Thyroid gland (tissue), 4 donors: Measurements from ENCODE around the gene CASP8AP2. TPM values are rescaled to one million over a fixed set of nuclear protein-coding genes. Genes with fewer than 3 reads are reported as not detected.
A peak's percentile ranks its signal among the peaks of the same experiment; 100 is the strongest.
"Not testable (repeated sequence)": the region's sequence is repeated elsewhere in the genome, so short reads cannot be mapped to it uniquely, and the experiment has no call there.

Source experiments
- DNase-seq, 2 donors: peaks; one replicate each; pipeline ENCODE4 v3.0.0-alpha.2; 2019
- H3K27ac ChIP-seq, 3 donors: fragments of 200-600 bp; sonication (generic); 1 replicate in 2 of 3; 2 replicates in 1 of 3; pipeline ENCODE4 v1.5.1; 2016 to 2019; ENCODE audit warnings: mild to moderate bottlenecking in 1 of 3, moderate library complexity in 1 of 3
- H3K27me3 ChIP-seq: fragments of 200-600 bp; sonication (generic); one replicate; pipeline ENCODE4 v1.5.1; 2019
- H3K36me3 ChIP-seq, 2 donors: fragments of 200-600 bp; sonication (generic); one replicate each; pipeline ENCODE4 v1.5.1; 2016 to 2019
- H3K4me1 ChIP-seq, 2 donors: fragments of 200-600 bp; sonication (generic); one replicate each; pipeline ENCODE4 v1.5.1; 2017 to 2019
- H3K4me3 ChIP-seq, 3 donors: fragments of 200-600 bp; sonication (generic); replicated peaks in 1 of 3; 1 replicate in 2 of 3; 2 replicates in 1 of 3; pipeline ENCODE4 v1.5.1; 2016; ENCODE audit warnings: mild to moderate bottlenecking in 1 of 3
- H3K9me3 ChIP-seq: fragments of 200-600 bp; sonication (generic); one replicate; pipeline ENCODE4 v1.5.1; 2017
- POLR2A ChIP-seq, 2 donors: fragments of 450-650 bp; IDR thresholded peaks; one replicate each; pipeline ENCODE4 v1.6.1; 2017; ENCODE audit warnings: antibody characterized with exemption in 2 of 2, mild to moderate bottlenecking in 2 of 2, moderate library complexity in 1 of 2
- whole genome bisulfite sequencing, 2 donors: methylation state at CpG; one replicate each; pipeline ENCODE4 v1.1.5; 2017; 5-methylcytosine and 5-hydroxymethylcytosine counted together
- intact Hi-C: fragments of 100-400 bp; cut with DNase I; formaldehyde crosslinking; loops from one replicate; pipeline ENCODE4 v1.15.1; 2023
- total RNA-seq, 4 donors: library from RNA; depleted of rRNA; stranded (reverse); fragments of >200 nt; gene quantifications; one replicate each; pipeline ENCODE4 v1.2.3, GENCODE V29; 2016
- TF ChIP-seq, protein P1 (sequence below), 6 experiments: fragments of 200-600 bp in 3 of 6; fragments of 450-650 bp in 3 of 6; sonication (generic) in 3 of 6; IDR thresholded peaks; one replicate each; pipeline ENCODE4 v1.5.1; 2016 to 2019; ENCODE audit warnings: antibody characterized with exemption in 6 of 6, mild to moderate bottlenecking in 2 of 6, inconsistent platforms in 1 of 6, moderate library complexity in 1 of 6

CASP8AP2 gene
- total RNA-seq, 4 donors from 2014 or later, result 16.4 to 22.6 (median 18.0) TPM

DNA sequence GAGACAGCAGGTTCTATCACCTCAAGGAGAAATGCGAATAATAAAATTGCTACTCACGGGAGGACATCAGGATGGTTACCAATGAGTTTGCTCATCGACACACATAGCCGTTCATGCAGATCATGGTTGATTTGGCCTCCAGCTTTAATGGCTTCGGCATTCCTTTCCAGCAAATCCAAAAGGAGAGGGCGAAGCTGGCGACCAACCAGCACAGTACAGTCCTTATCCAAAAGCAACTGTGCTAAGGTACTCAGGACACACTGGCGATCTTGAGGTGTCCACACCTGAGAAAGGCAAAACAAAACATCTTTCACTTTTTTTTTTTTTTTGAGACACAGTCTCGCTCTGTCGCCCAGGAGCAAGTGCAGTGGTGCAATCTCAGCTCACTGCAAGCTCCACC is 26.4 kb upstream of the CASP8AP2 start:
- H3K9me3 ChIP-seq, result no peaks in the 10 kb centered on the region
- 63 to 68% methylated on average over 10 of the region's 10 CpGs for WGBS, 2 donors

DNA sequence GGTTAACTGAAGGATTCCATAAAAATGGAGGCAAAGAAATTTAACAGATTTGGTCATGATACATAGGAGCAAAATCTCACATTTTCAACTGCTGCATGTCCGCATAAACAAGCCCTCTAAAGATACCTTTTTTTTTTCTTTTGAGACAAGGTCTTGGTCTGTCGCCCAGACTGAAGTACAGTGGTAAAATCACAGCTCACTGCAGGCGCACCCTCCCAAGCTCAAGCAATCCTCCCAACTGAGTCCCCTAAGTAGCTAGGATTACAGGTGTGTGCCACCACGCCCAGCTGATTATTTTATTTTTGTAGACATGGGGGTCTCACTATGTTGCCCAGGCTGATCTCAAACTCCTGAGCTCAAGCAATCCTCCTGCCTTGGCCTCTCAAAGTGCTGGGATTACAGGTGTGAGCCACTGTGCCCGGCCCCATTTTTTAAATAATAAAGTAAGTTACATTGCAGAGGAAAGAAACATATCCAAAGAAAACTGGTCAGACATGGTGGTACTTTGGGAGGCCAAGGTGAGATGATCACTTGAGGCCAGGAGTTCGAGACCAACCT is 23.8 kb upstream of the CASP8AP2 start:
- TF ChIP-seq, protein P1, sequence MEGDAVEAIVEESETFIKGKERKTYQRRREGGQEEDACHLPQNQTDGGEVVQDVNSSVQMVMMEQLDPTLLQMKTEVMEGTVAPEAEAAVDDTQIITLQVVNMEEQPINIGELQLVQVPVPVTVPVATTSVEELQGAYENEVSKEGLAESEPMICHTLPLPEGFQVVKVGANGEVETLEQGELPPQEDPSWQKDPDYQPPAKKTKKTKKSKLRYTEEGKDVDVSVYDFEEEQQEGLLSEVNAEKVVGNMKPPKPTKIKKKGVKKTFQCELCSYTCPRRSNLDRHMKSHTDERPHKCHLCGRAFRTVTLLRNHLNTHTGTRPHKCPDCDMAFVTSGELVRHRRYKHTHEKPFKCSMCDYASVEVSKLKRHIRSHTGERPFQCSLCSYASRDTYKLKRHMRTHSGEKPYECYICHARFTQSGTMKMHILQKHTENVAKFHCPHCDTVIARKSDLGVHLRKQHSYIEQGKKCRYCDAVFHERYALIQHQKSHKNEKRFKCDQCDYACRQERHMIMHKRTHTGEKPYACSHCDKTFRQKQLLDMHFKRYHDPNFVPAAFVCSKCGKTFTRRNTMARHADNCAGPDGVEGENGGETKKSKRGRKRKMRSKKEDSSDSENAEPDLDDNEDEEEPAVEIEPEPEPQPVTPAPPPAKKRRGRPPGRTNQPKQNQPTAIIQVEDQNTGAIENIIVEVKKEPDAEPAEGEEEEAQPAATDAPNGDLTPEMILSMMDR (IDR thresholded peaks at IDR 0.05), result no peak
- no peak for TF ChIP-seq POLR2A (IDR thresholded peaks at IDR 0.05)
- no peaks in the 10 kb centered on the region for H3K4me1 ChIP-seq
- WGBS, 2 donors, result 88 to 91% methylated on average over 6 of the region's 6 CpGs
- no peaks in the 10 kb centered on the region for H3K27me3 ChIP-seq
- H3K27ac ChIP-seq, result no peak overlapping the region
- H3K9me3 ChIP-seq, result no peaks in the 10 kb centered on the region
- no peak overlapping the region for H3K4me3 ChIP-seq
- DNase-seq, result no peak
- H3K36me3 ChIP-seq, result peaks cover 0 to 2% of the 10 kb centered on the region in 2 donors
- intact Hi-C loops, result no loop called here

More for the DNA sequence above, 26.4 kb upstream of the CASP8AP2 start:
- Histone ChIP-seq H3K27me3 (no peaks in the 10 kb centered on the region), H3K4me3 (no peak overlapping the region), H3K36me3 (peaks cover 0 to 5% of the 10 kb centered on the region in 2 donors), H3K27ac (no peak overlapping the region), H3K4me1 (no peaks in the 10 kb centered on the region)
- peak; percentile 63 to 87 for DNase-seq
- intact Hi-C loops, result no loop called here
- no peak for TF ChIP-seq POLR2A (IDR thresholded peaks at IDR 0.05)
- TF ChIP-seq, protein P1 (IDR thresholded peaks at IDR 0.05), result no peak

DNA sequence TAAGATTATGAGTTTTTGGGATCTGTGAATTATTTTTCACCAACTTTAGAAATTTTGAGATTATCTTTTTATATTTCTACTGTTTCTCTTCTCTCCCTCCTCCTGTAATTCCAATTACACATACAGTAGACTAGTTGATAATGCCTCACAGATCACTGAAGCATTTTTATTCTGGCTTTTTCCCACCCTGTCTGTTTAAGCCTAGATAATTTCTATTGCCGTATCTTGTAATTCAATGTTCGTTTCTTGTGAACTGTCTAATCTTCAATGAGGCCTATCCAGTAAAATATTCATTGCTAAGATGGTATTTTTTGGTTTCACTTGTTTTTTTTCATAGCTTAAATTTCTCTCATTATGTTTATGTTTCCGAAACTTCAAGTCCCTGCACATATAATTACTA is 22.1 kb upstream of the CASP8AP2 start:
- H3K36me3 ChIP-seq, result no peaks in the 10 kb centered on the region
- TF ChIP-seq, protein P1 (IDR thresholded peaks at IDR 0.05), result no peak
- no peak for TF ChIP-seq POLR2A (IDR thresholded peaks at IDR 0.05)
- no peak for DNase-seq
- no peak overlapping the region for H3K4me3 ChIP-seq
- no peaks in the 10 kb centered on the region for H3K27me3 ChIP-seq
- WGBS, 2 donors, result 95 to 98% methylated on average over 3 of the region's 3 CpGs
- no peaks in the 10 kb centered on the region for H3K9me3 ChIP-seq
- H3K27ac ChIP-seq, result no peak overlapping the region
- H3K4me1 ChIP-seq, result no peaks in the 10 kb centered on the region
- intact Hi-C loops, result no loop called here

DNA sequence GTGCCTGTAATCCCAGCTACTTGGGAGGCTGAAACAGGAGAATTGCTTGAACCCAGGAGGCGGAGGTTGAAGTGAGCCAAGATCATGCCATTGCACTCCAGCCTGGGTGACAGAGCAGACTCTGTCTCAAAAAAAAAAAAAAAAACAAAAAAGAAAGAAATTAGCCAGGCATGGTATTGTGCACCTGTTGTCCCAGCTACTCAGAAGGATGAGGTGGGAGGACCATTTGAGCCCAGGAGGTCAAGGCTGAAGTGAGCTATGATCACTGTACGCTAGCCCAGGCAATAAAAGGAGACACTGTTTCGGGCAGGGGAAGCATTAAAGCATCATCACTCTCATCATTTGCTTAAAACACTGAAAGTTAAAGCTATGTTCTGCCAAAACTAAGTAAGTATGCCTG is 16.3 kb upstream of the CASP8AP2 start:
- WGBS, 2 donors, result 94 to 97% methylated on average over 3 of the region's 3 CpGs
- H3K27ac ChIP-seq, H3K4me3 ChIP-seq, intact Hi-C loops, DNase-seq, H3K9me3 ChIP-seq, H3K36me3 ChIP-seq, H3K27me3 ChIP-seq: not testable (repeated sequence)
- peaks cover 10 to 12% of the 10 kb centered on the region in 2 donors for H3K4me1 ChIP-seq

DNA sequence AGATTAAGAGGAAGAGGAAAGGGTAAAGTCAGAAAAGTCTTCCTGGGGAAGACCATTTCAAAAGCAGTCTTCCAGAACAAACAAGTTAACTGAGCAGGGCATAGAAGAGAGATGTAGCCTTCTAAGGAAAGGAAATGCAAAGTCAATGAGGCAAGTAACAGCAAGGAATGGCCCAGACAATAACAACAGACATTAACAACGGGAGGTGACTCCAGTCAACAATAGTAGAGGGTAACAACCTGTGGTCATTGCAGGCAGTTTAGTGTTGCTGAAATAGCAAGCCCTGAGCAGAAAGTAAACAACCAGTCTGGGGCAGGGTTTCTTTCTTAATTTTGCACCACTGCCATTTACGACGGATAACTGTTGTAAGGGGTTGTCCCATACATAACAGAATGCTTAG is 12.2 kb upstream of the CASP8AP2 start:
- Histone ChIP-seq H3K9me3 (no peaks in the 10 kb centered on the region), H3K4me1 (peaks cover 11 to 13% of the 10 kb centered on the region in 2 donors), H3K27me3 (no peaks in the 10 kb centered on the region), H3K27ac (no peak overlapping the region), H3K36me3 (no peaks in the 10 kb centered on the region), H3K4me3 (no peak overlapping the region)
- intact Hi-C loops, result no loop called here
- TF ChIP-seq, protein P1 (IDR thresholded peaks at IDR 0.05), result no peak
- no peak for TF ChIP-seq POLR2A (IDR thresholded peaks at IDR 0.05)
- no peak for DNase-seq
- WGBS, 2 donors, result 46 to 58% methylated on average over 3 of the region's 3 CpGs
